Hematopoietic multipotent progenitor cell treated with erythropoietin and hydrocortisone succinate and interleukin-3 and kit ligand, for 8 days (in vitro differentiated cells): ENCODE results near the gene IGLON5.
A peak's percentile ranks its signal among the peaks of the same experiment; 100 is the strongest.

Experiments
- DNase-seq: peaks from one replicate; pipeline ENCODE4 v3.0.0-alpha.2; 2015

IGLON5 gene

DNA sequence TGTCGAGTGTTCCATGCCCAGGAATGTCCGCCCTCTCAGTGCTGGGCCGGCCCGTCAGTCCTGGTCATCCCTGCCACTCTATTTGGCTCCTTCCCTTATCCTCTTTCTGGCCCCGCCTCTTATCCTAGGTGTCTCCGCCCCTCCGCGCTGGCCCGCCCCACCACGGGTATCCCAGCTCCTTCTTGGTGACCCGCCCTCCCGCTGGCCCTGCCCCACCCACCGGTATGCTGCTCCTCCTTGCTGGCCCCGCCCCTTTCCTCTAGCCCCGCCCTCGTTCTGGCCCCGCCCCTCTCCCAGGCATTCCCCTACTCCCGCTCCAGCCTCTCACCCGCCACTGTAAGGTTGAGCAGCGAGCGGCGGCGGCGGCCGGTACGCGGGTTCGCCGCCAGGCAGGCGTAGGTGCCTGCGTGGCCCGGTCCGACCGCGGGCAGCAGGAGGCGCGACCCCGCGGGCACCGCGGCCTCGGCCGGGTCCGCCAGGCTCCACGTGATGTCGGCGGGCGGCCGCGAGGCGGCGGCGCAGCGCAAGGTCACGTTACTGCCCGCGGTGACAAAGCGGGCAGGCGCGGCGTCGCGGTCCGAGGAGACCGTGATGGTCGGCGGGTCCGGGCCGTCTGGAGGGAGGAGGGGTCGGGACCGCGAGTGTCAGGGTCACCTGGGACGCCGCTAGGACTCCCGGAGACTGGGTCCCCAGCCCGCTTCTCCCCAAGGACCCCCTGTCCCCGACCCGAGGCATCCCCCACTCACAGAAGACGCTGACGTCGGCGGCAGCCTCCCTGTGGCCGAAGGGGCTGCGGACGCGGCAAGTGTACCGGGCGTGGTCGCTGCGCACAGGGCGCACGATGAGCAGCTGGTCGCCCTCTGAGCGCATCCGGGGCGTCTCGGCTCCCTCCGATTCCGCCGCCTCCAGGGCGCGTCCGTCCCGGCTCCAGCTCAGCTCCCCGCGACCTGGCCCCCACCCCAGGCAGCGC lies 28.5 kb downstream of the IGLON5 start:
- peak; percentile 96 for DNase-seq

- DNase-seq = no peak
These were observed 29.6 kb downstream of the IGLON5 start for GRCh38 chr19:51341066-51341465.

GRCh38 chr19:51341976-51342580 lies 30.6 kb downstream of the IGLON5 start, which contains the start of gene VSIG10L:
TSS of gene VSIG10L (minus strand) at chr19:51342139. CDS start at chr19:51342124, 15 bp downstream.
- DNase-seq = no peak

DNA sequence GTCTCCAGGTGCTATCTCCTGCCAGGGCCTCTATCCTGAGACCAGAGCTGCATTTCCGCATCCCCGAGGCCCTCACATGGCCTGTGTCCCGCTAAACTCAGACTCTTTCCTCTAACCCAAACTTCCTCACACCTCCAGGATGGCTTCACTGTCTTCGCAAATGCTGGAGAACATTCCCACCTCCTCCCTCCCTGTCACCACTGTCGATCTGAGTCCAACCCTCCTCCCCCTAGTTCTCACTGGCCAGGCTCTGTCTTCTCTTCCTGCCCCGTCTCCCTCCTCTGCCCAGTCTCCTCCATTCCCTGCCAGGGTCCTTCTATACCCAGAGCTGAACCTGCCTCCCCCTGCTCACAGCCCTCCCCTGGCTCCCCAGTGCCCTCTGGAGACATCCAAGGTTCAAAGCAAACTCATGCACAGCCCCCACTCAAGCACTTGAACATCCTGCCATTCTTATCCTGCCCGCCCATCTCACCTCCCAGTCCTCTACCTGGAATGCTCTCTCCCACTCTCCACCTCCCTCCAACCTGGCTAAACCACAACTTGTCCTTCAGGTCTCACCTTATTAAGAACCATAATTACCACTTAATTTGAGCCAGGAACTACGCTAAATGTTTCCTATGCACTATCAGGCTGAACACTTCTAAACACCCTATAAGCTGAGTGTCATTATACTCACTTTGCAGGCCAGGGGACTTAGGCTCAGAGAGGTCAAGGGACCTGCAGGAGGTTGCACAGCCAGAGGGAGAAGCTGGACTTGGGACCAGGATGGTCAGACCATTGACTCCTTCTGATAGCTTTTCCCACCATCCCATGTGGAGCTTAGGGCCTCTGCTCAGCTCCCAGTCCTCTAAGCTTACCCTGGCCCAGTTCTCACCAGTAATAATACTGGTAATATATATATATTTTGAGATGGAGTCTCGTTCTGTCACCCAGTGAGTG lies 31.5 kb downstream of the IGLON5 start:
- no peak for DNase-seq

DNA sequence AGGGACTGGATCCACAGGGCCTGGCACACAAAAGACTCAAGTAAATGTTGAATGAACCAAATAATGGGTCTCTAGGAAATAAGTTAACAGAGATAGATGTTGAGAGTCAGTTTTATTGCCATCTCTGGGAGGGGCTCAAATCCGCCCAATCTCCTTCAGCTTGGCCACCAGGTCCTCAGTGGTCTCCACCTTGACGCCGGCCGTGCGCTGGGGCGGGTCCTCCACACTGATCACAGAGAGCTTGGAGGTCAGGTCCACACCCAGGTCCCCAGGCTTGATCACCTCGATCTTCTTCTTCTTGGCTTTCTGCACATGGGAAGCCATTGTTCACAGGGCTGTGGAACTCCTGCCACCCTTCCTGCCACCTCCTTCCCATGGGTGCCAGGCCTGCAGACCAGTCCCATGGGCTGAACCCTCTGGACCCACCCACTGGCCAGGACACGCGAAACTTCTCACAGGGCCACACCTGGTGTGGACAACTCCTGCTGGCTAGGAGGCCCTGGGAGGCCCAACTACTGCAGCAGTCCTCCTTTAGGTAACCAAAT lies 33.7 kb downstream of the IGLON5 start:
- DNase-seq = no peak

DNA sequence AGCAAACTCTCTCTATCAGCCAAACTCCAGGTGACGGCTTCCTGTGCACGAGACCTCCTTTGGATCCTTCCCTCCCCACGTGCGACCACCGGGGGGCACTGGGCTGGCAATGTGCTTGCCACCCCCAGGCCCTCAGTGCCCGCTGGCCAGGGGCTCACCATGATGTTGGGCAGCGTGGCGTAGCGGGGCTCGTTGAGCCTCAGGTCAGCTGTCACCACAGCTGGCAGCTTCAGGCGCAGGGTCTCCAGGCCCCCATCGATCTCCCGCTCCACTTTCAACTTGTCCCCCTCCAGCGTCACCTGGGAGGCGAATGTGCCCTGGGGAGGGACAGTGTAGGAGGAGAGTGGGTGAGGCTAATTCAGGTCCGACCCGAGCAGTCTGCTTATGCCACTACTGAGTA lies 35.3 kb downstream of the IGLON5 start:
- no peak for DNase-seq

DNA sequence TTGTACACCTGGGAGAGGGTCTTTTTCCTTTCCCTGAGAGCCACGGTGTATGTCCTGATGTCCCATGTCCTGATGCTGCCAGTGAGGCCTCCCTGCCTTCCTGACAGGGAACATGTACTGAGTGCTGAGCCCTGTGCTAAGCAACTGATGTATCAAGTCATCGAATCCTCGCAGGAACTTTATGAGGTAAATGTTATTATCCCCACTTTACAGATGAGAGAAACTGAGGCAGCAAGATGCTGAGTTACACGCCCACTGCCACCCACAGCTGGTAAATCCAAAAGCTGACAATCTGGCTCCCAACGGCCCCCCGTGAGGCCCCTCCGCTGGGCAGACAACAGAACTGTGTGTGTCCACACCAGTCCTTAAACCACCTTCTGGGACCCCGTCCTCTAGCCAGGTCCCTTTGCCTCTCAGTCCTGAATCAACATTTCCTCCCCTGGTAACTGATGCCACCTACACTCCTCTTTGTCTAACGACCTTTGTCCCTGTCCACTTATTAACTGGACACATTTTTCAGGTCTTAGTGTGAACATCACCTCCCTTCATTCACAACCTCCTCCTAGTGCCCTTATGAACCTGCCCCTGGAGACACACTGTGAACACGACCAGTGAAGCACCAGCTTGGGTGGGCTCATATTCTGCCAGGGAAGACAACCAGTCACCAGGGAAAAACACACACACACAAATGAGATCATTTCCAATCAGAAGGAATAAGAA lies 35.9 kb downstream of the IGLON5 start:
- no peak for DNase-seq

- DNase-seq = no peak
These were observed 40.0 kb downstream of the IGLON5 start for GRCh38 chr19:51351266-51351990.

DNA sequence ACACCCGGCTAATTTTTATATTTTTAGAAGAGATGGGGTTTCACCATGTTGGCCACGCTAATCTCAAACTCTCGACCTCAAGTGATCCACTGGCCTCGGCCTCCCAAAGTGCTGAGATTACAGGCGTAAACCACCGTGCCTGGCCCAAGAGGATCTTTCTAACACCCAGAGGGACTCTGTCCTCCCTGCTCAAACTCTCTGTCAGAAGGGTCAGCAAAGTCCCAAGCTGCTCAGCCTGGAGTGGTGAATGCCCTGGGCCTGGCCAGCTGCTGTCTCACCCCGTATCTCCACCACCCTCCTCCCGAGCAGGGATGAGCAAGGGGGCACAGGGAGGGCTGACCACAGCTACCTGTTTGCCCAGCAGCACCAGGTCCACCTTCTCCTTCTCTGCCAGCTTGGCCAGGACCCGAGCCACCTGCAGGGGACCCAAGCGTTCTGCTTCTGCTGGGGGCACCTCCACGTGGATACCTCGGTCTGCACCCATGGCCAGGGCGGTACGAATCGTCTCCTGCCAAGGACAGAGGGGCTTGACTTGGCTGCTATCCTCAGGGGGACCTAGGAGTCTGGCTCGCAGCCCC lies 41.4 kb downstream of the IGLON5 start:
- DNase-seq = no peak

DNA sequence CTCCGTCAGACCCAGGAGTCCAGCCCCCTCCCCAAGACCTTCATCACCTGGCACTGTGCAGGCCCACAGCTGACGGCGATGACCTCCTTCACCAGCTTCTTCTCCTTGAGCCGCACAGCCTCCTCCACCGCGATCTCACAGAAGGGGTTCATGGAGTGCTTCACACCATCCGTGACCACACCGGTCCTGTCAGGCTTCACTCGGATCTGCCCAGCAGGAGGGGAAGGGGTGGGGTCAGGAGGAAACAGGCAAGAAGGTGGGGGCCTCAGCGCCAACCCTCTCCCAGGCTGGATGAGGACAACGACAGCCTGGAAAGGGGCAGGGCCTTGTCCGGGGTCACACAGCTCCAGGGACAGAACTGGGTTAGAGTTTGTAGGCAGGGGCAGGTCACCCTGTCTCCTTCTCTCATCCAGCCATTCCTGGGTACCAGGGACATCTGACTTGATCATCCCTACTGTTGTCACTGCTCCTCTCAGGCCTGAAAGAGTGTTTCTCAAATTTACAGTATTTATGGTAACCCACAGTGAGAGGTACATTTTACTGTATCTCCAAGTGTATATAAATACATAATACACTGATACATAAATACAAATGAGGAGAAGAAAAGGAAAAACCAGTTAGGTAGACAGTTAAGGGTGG lies 42.8 kb downstream of the IGLON5 start:
- DNase-seq = no peak

- DNase-seq = no peak
These were observed 43.3 kb downstream of the IGLON5 start for GRCh38 chr19:51354742-51355148.

- DNase-seq = no peak
These were observed 44.8 kb downstream of the IGLON5 start for GRCh38 chr19:51356159-51356801.

DNA sequence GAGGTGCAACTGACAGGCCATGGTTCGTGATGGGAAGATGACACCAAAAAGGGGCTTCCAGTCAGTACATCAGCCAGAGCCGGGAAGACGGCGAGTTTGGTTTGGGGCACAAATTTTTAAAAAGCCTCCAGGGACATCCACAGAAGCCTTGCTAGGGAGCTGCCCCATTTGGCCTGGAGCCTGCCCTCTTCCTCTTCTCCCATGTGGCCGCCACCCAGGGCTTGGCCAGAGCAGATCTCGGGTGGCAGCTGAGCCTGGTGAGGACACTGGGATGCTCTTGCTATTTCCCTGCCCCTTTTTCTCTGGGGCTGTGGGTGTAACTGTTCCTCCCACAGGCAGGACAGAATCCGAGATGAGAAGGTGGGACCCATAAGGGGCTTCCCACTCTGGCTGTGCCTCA lies 46.5 kb downstream of the IGLON5 start:
- no peak for DNase-seq

- DNase-seq = no peak
These were observed 47.9 kb downstream of the IGLON5 start for GRCh38 chr19:51359294-51359693.

DNA sequence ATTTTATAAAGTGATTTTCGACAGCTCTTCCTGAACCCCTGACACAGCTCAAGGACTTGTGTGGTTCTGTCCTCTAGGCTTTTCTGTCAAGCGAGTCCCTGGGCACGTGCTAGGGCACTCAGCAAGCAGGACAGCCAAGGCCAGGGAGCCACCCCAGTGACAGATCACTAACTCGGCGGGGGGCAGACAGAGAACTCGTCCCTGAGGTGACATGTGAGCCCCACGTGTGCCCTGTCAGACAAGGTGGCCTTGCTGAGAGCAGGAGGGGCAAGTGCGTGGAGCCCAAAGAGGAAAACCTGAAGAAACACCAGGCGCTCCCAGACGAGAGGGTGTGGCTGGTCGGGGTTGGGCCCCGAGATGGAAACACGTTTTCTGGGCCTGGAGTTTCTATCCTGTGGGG lies 49.8 kb downstream of the IGLON5 start:
- DNase-seq = no peak

GRCh38 chr19:51364200-51365106 lies 53.0 kb downstream of the IGLON5 start:
- no peak for DNase-seq

DNA sequence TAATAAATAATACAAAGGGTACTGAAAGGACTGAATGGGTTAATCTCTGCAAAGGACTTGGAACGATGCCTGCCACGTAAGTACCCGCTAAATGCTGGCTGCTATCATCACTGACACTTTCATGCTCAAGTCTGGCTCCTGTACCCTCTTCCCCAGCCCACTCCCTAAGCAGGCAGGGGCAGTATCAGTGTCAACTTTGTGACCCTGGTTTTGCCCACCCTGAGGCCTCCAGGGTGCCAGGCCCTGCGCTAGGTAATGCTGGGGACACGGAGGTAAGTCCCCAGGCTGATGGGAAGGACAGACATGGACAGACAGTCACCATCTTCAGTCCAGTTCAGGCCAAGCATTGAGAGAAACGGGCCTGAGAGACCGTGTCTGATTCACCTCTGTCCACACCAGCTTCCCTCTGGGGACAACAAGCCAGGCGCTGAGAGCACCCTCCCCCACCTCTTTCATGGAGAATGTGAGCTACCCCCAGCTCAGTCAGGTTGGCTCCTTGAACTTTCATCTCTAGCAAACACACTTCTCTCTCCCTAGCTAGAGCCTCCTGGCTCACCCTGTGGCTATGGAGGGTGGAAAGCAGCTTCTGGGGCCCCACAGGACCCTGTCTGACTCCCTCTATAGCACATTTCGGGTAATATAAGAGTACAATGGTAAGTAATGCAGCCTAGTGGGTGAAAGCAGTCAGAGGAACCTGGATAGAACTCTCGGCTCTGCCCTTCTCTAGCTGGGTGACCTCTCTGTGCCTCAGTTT lies 53.9 kb downstream of the IGLON5 start:
- peak; percentile 43 for DNase-seq

DNA sequence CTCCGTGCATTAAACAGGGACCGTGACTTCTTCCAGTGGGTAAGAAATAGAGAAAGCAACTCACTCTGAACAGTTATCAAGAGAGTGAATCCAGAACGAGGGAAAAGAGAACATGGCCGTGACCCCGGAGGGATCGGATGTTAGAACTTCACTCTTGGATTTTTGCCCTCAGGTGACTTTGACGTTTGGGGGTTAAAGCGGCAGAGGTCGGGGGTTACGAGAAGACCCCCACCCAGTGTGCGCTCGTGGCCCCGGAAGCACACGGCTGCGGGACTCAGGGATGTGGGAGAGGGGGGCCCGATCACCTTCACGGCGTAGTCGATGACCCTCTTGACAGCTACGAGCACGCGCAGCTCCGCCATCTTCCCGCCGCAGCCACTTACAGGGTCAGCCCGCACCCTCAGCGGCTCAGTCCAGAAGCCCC lies 54.5 kb downstream of the IGLON5 start, which contains the start of gene ETFB:
Gene ETFB (minus strand): TSS at position 424 of the 424 bp plus-strand sequence. CDS start 62 bp downstream, at position 362.
- DNase-seq = no peak
